ENCODE results near the gene DPH1.

DNA sequence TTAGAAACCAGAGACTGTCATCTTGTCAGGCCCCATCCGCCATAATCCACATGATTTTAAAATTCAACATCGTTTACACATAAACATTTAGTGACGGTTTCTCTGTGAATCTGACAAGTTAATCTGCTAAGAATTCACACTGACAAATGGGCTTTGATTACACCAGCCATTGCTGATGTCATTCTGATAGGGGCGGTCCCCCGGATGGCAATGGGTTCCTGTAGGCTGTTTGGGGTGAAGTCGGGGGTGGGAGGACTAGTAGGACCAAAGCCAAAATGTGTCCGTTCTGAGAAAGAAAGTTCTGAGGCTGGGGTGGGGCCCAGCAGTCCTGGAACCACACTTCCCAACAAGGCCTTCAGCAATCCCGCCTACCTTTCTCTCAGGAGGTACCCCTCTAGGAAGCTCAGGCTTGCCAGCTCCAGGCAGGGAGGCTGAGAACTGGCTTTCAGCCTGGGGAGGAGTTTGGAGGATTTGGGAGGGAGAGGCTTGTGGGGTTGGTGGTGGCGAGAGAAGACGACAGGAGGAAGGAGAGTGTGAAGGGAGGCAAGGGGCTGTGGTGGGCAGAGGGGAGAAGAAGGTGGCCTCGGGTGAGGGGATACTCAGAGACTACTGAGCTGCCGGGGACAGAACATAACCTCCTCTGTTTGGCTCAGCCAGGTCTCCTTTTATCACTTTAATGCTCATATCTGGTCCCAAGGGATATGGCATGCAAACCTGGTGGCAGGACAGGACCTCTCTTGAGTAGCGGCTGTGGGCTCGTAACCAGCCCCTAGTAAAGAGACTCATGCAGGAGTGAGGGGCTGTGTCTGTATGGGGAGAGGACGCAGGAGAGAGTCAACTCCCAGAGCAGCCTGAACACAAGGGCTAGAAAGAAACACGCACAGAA, 33.6 kb downstream of the DPH1 start:
- TF ChIP-seq ZFP30 (CRISPR knock-in tag; IDR thresholded peaks at IDR 0.05) (no peak), ZNF8 (CRISPR knock-in tag; IDR thresholded peaks at IDR 0.05) (no peak), CSRNP3 (CRISPR knock-in tag; IDR thresholded peaks at IDR 0.05) (no peak), ZC3H10 (CRISPR knock-in tag; IDR thresholded peaks at IDR 0.05) (no peak), SNAI2 (CRISPR knock-in tag; IDR thresholded peaks at IDR 0.05) (no peak), PATZ1 (CRISPR knock-in tag; IDR thresholded peaks at IDR 0.05; ENCODE audit: borderline replicate concordance) (no peak), RARB (CRISPR knock-in tag; IDR thresholded peaks at IDR 0.05) (no peak), GLIS3 (CRISPR knock-in tag; IDR thresholded peaks at IDR 0.05) (no peak), ESRRG (CRISPR knock-in tag; IDR thresholded peaks at IDR 0.05) (no peak)
- TF ChIP-seq, protein P1, sequence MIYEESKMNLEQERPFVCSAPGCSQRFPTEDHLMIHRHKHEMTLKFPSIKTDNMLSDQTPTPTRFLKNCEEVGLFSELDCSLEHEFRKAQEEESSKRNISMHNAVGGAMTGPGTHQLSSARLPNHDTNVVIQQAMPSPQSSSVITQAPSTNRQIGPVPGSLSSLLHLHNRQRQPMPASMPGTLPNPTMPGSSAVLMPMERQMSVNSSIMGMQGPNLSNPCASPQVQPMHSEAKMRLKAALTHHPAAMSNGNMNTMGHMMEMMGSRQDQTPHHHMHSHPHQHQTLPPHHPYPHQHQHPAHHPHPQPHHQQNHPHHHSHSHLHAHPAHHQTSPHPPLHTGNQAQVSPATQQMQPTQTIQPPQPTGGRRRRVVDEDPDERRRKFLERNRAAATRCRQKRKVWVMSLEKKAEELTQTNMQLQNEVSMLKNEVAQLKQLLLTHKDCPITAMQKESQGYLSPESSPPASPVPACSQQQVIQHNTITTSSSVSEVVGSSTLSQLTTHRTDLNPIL (CRISPR knock-in tag; IDR thresholded peaks at IDR 0.05; ENCODE audit: low read depth), result no peak
- TF ChIP-seq, protein P2, sequence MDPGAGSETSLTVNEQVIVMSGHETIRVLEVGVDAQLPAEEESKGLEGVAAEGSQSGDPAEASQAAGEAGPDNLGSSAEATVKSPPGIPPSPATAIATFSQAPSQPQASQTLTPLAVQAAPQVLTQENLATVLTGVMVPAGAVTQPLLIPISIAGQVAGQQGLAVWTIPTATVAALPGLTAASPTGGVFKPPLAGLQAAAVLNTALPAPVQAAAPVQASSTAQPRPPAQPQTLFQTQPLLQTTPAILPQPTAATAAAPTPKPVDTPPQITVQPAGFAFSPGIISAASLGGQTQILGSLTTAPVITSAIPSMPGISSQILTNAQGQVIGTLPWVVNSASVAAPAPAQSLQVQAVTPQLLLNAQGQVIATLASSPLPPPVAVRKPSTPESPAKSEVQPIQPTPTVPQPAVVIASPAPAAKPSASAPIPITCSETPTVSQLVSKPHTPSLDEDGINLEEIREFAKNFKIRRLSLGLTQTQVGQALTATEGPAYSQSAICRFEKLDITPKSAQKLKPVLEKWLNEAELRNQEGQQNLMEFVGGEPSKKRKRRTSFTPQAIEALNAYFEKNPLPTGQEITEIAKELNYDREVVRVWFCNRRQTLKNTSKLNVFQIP (CRISPR knock-in tag; IDR thresholded peaks at IDR 0.05; ENCODE audit: borderline replicate concordance, low read depth), result no peak
- TF ChIP-seq, protein P3, sequence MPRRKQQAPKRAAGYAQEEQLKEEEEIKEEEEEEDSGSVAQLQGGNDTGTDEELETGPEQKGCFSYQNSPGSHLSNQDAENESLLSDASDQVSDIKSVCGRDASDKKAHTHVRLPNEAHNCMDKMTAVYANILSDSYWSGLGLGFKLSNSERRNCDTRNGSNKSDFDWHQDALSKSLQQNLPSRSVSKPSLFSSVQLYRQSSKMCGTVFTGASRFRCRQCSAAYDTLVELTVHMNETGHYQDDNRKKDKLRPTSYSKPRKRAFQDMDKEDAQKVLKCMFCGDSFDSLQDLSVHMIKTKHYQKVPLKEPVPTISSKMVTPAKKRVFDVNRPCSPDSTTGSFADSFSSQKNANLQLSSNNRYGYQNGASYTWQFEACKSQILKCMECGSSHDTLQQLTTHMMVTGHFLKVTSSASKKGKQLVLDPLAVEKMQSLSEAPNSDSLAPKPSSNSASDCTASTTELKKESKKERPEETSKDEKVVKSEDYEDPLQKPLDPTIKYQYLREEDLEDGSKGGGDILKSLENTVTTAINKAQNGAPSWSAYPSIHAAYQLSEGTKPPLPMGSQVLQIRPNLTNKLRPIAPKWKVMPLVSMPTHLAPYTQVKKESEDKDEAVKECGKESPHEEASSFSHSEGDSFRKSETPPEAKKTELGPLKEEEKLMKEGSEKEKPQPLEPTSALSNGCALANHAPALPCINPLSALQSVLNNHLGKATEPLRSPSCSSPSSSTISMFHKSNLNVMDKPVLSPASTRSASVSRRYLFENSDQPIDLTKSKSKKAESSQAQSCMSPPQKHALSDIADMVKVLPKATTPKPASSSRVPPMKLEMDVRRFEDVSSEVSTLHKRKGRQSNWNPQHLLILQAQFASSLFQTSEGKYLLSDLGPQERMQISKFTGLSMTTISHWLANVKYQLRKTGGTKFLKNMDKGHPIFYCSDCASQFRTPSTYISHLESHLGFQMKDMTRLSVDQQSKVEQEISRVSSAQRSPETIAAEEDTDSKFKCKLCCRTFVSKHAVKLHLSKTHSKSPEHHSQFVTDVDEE (CRISPR knock-in tag; IDR thresholded peaks at IDR 0.05), result no peak
